H1 (cell line): ENCODE results near the gene NOTUM. TPM values are rescaled to one million over a fixed set of nuclear protein-coding genes. Genes with fewer than 3 reads are reported as not detected.

ENCODE experiments used
- CTCF ChIA-PET: fragments of 300-600 bp; sonication (Branson Sonifier 250); formaldehyde crosslinking; loops from one replicate; lab custom pipeline; 2021; ENCODE audit not compliant: partially characterized antibody; lab: Charles Lee
- POLR2A ChIA-PET: fragments of 300-600 bp; sonication (Branson Sonifier 250); formaldehyde crosslinking; loops from one replicate; lab custom pipeline; 2021; ENCODE audit warnings: inconsistent platforms; ENCODE audit not compliant: partially characterized antibody; lab: Charles Lee
- DNase-seq, 2 experiments: peaks; one replicate each; pipeline versions ENCODE4 v3.0.0 to v3.0.0-alpha.2; 2010 to 2022; ENCODE audit warnings: low spot score in 2 of 2, low read depth in 1 of 2, mixed read lengths in 1 of 2
- FAIRE-seq: peaks from 2 replicates; lab custom pipeline; 2011; peaks lifted over from hg19 to GRCh38; lab: Jason Lieb, UNC
- H2AFZ ChIP-seq: 2 replicates; pipeline ENCODE4 v1.8.1; 2012; ENCODE audit warnings: low read length, inconsistent platforms
- H2AK5ac ChIP-seq: 2 replicates; pipeline ENCODE4 v1.6.1; 2013; ENCODE audit warnings: low read depth, low read length
- H2BK120ac ChIP-seq: replicated peaks from 2 replicates; pipeline ENCODE3; 2013; ENCODE audit warnings: low read depth, low read length, inconsistent platforms
- H2BK12ac ChIP-seq: 2 replicates; pipeline ENCODE4 v1.6.1; 2013; ENCODE audit warnings: low read depth, low read length
- H2BK15ac ChIP-seq: 2 replicates; pipeline ENCODE4 v1.6.1; 2013; ENCODE audit warnings: low read length
- H2BK20ac ChIP-seq: 2 replicates; pipeline ENCODE4 v1.6.1; 2013; ENCODE audit warnings: low read length
- H2BK5ac ChIP-seq: 2 replicates; pipeline ENCODE4 v1.6.1; 2013; ENCODE audit warnings: low read depth, low read length
- H3K14ac ChIP-seq: 2 replicates; pipeline ENCODE4 v1.6.1; 2013; ENCODE audit warnings: inconsistent platforms; ENCODE audit not compliant: insufficient read length
- H3K18ac ChIP-seq: 2 replicates; pipeline ENCODE4 v1.6.1; 2013; ENCODE audit warnings: low read length; ENCODE audit errors: extremely low read depth
- H3K23ac ChIP-seq: 2 replicates; pipeline ENCODE4 v1.6.1; 2013; ENCODE audit warnings: inconsistent platforms; ENCODE audit not compliant: insufficient read length
- H3K23me2 ChIP-seq: 2 replicates; pipeline ENCODE4 v1.6.1; 2013; ENCODE audit warnings: low read depth, low read length
- H3K27ac ChIP-seq: 2 replicates; pipeline ENCODE4 v1.6.1; 2011; ENCODE audit warnings: low read depth, low read length, inconsistent platforms
- H3K27me3 ChIP-seq, 4 experiments: replicated peaks in 1 of 4; 1 replicate in 1 of 4; 2 replicates in 3 of 4; pipeline versions ENCODE4 v1.6.1 to v1.8.1; 2011 to 2013; ENCODE audit warnings: low read length in 3 of 4, mild to moderate bottlenecking in 3 of 4, inconsistent platforms in 2 of 4, mixed read lengths in 2 of 4, moderate library complexity in 1 of 4; ENCODE audit not compliant: control insufficient read depth in 3 of 4, insufficient read depth in 3 of 4; ENCODE audit errors: extremely low read depth in 1 of 4
- H3K36me3 ChIP-seq, 4 experiments: 2 replicates each; pipeline versions ENCODE4 v1.6.1 to v1.8.1; 2011 to 2013; ENCODE audit warnings: mild to moderate bottlenecking in 4 of 4, low read length in 3 of 4, moderate library complexity in 2 of 4, control low read depth in 1 of 4, inconsistent platforms in 1 of 4; ENCODE audit not compliant: insufficient read depth in 4 of 4, control insufficient read depth in 2 of 4
- H3K4ac ChIP-seq: replicated peaks from 2 replicates; pipeline ENCODE3; 2013; ENCODE audit warnings: low read length, low read depth, mixed read lengths, inconsistent platforms; ENCODE audit not compliant: insufficient read length
- H3K4me1 ChIP-seq, 4 experiments: replicated peaks in 1 of 4; 1 replicate in 1 of 4; 2 replicates in 3 of 4; pipeline versions ENCODE4 v1.6.1 to v1.8.1; 2011 to 2013; ENCODE audit warnings: low read length in 3 of 4, inconsistent platforms in 2 of 4, mixed read lengths in 1 of 4; ENCODE audit not compliant: insufficient read depth in 4 of 4, control insufficient read depth in 3 of 4
- H3K4me2 ChIP-seq, 2 experiments: 2 replicates each; pipeline versions ENCODE4 v1.6.1 to v1.8.1; 2011 to 2013; ENCODE audit warnings: low read depth in 2 of 2, low read length in 2 of 2, control low read depth in 1 of 2, inconsistent platforms in 1 of 2, mild to moderate bottlenecking in 1 of 2; ENCODE audit not compliant: insufficient read depth in 1 of 2
- H3K4me3 ChIP-seq, 4 experiments: fragments of 200-600, 300-600 bp in 1 of 4; sonication (generic), shearing (Covaris generic), sonication (Bioruptor Twin) in 1 of 4; 2 replicates each; pipeline versions ENCODE4 v1.5.1 to v1.8.1; 2011 to 2016; ENCODE audit warnings: low read length in 4 of 4, low read depth in 3 of 4, control low read depth in 2 of 4, inconsistent platforms in 2 of 4, mild to moderate bottlenecking in 2 of 4, mixed read lengths in 1 of 4, moderate library complexity in 1 of 4; ENCODE audit not compliant: insufficient read depth in 2 of 4; ENCODE audit errors: extremely low read depth in 1 of 4
- H3K56ac ChIP-seq: replicated peaks from 2 replicates; pipeline ENCODE3; 2013; ENCODE audit warnings: low read depth, mild to moderate bottlenecking, mixed read lengths, low read length, inconsistent platforms; ENCODE audit not compliant: insufficient read length
- H3K79me1 ChIP-seq: 2 replicates; pipeline ENCODE4 v1.6.1; 2013; ENCODE audit warnings: low read depth, low read length, control low read depth
- H3K79me2 ChIP-seq, 2 experiments: 2 replicates each; pipeline versions ENCODE4 v1.6.1 to v1.8.1; 2012 to 2013; ENCODE audit warnings: low read length in 2 of 2, mild to moderate bottlenecking in 2 of 2, inconsistent platforms in 1 of 2; ENCODE audit not compliant: insufficient read depth in 2 of 2, control insufficient read depth in 1 of 2
- H3K9ac ChIP-seq, 4 experiments: replicated peaks in 1 of 4; 1 replicate in 1 of 4; 2 replicates in 3 of 4; pipeline versions ENCODE4 v1.6.1 to v1.8.1; 2011 to 2013; ENCODE audit warnings: low read depth in 3 of 4, low read length in 3 of 4, control low read depth in 2 of 4, mild to moderate bottlenecking in 2 of 4, moderate library complexity in 2 of 4, inconsistent platforms in 1 of 4; ENCODE audit errors: extremely low read depth in 1 of 4
- H3K9me3 ChIP-seq, 2 experiments: 2 replicates each; pipeline versions ENCODE4 v1.6.1 to v1.8.1; 2012 to 2013; ENCODE audit warnings: mild to moderate bottlenecking in 2 of 2, moderate library complexity in 2 of 2, control low read depth in 1 of 2, inconsistent platforms in 1 of 2, low read depth in 1 of 2, low read length in 1 of 2, mixed read lengths in 1 of 2; ENCODE audit not compliant: insufficient read depth in 2 of 2
- H4K20me1 ChIP-seq, 2 experiments: replicated peaks in 1 of 2; 2 replicates each; pipeline versions ENCODE3 to v1.8.1; 2011 to 2013; ENCODE audit warnings: inconsistent platforms in 2 of 2, low read length in 2 of 2, mild to moderate bottlenecking in 1 of 2; ENCODE audit not compliant: insufficient read depth in 2 of 2, control insufficient read depth in 1 of 2
- H4K5ac ChIP-seq: 2 replicates; pipeline ENCODE4 v1.6.1; 2013; ENCODE audit warnings: low read length, low read depth, mixed read lengths, inconsistent platforms; ENCODE audit not compliant: insufficient read length
- H4K8ac ChIP-seq: 2 replicates; pipeline ENCODE4 v1.8.0; 2013; ENCODE audit warnings: mild to moderate bottlenecking, moderate library complexity, low read length, inconsistent platforms; ENCODE audit not compliant: insufficient read depth; ENCODE audit errors: extremely low read depth
- H4K91ac ChIP-seq: replicated peaks from 2 replicates; pipeline ENCODE3; 2013; ENCODE audit warnings: low read length, mixed read lengths, inconsistent platforms; ENCODE audit not compliant: insufficient read length
- BACH1 ChIP-seq: IDR thresholded peaks from 2 replicates; pipeline ENCODE4 v1.6.1; 2012; ENCODE audit warnings: low read length, improper control_type of control experiment
- WGBS, 2 experiments: shearing (Covaris generic) in 1 of 2; methylation state at CpG; one replicate each; pipeline versions ENCODE4 v1.1.6 to v1.1.7; 2013 to 2015; ENCODE audit warnings: low lambda C conversion rate in 2 of 2, mixed read lengths in 2 of 2, inconsistent platforms in 1 of 2, low coverage in 1 of 2, missing lambda C conversion rate in 1 of 2; ENCODE audit not compliant: insufficient replicate concordance in 2 of 2, insufficient coverage in 1 of 2, insufficient read length in 1 of 2; ENCODE audit errors: extremely low coverage in 1 of 2, missing lambda C conversion rate in 1 of 2; 5-methylcytosine and 5-hydroxymethylcytosine counted together
- polyA plus RNA-seq, 7 experiments: library from polyadenylated mRNA; depleted of rRNA in 3 of 7; stranded (reverse) in 5 of 7; unstranded in 2 of 7; fragments of >200 nt in 5 of 7; fragments of 200-250 nt in 2 of 7; gene quantifications; 1 replicate in 5 of 7; 2 replicates in 1 of 7; 4 replicates in 1 of 7; pipeline versions ENCODE4 v1.2.1 to v1.2.3, GENCODE V29; 2011 to 2013; ENCODE audit warnings: missing spikeins in 2 of 7, mixed read lengths in 2 of 7
- total RNA-seq: library from RNA; stranded (reverse); fragmentation: NEBNext Ultra II Directional; extraction: Animal tissue kit (Norgen Biotek cat#: 25700); gene quantifications from 2 replicates; pipeline ENCODE4 v1.2.1, GENCODE V29; 2021
- TF ChIP-seq, protein P1 (sequence below), 3 experiments: IDR thresholded peaks; 1 replicate in 2 of 3; 2 replicates in 1 of 3; pipeline versions ENCODE4 v1.5.1 to v1.6.1; 2011; ENCODE audit warnings: low read length in 3 of 3, mild to moderate bottlenecking in 3 of 3, inconsistent platforms in 2 of 3, low read depth in 1 of 3, moderate library complexity in 1 of 3; ENCODE audit not compliant: insufficient read depth in 1 of 3; ENCODE audit errors: control extremely low read depth in 1 of 3

The NOTUM gene
- total and polyA plus RNA-seq, 2 of the 8 experiments (the other 6 are each of a cell fraction or from before 2014, with no cell fraction given) = 0.45 to 0.76 TPM

DNA sequence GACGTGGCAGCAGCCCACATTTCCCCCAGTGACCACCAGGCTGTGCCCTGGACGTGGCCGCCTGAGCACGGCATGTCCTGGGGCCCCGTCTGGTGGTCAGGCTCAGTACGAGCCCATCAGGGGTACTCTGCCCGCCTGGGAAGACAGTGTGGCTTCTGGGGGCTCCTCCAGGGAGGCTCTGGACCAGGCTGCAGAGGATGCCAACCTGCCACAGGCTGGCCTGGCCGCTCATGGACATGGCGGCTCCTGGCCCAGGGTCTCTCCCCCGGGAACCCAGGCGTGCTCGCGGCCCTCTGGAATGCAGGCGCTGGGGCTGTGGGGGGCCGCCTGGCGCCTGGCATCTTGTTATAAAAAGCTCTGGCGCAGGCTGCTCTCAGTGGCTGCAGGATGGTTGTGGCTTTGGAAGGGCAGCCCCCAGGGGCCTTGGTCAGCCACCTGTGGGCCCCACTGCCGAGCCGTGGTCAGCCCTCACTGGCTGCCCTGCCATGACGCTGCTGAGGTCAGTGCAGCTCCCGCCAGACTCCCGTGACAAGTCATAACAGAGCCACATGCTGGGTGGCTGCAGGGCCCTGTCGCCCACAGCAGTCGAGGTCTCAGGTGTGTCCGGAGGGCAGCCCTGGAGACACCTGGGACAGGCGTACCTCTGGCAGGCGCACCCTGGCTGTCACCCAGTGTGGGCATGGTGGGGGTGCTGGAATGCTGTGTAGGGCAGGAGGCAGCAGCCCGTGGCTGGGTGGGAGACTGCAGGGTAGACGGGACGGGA, 46.7 kb upstream of the NOTUM start:
- POLR2A ChIA-PET = interaction anchor here (1.0 to 3.2 kb wide), 6 partner anchors 9 to 48 kb away, joined by 3 to 13 read pairs (median 5); partner anchors contain the start of genes CENPX and LRRC45

More for the DNA sequence above, 46.7 kb upstream of the NOTUM start:
- 0 out of 2 replicates have a peak, but pooled peaks cover 1% of the 10 kb centered on the region for H3K23me2 ChIP-seq
- H3K14ac ChIP-seq = no peak overlapping the region
- CTCF ChIA-PET = interaction anchor here (1.2 to 3.4 kb wide), 5 partner anchors 10 to 23 kb away, joined by 4 to 16 read pairs (median 8); no protein-coding TSS in a partner anchor
- TF ChIP-seq, protein P1, sequence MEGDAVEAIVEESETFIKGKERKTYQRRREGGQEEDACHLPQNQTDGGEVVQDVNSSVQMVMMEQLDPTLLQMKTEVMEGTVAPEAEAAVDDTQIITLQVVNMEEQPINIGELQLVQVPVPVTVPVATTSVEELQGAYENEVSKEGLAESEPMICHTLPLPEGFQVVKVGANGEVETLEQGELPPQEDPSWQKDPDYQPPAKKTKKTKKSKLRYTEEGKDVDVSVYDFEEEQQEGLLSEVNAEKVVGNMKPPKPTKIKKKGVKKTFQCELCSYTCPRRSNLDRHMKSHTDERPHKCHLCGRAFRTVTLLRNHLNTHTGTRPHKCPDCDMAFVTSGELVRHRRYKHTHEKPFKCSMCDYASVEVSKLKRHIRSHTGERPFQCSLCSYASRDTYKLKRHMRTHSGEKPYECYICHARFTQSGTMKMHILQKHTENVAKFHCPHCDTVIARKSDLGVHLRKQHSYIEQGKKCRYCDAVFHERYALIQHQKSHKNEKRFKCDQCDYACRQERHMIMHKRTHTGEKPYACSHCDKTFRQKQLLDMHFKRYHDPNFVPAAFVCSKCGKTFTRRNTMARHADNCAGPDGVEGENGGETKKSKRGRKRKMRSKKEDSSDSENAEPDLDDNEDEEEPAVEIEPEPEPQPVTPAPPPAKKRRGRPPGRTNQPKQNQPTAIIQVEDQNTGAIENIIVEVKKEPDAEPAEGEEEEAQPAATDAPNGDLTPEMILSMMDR (IDR thresholded peaks at IDR 0.05; ENCODE audit: control extremely low read depth in 1 of 3, insufficient read depth in 1 of 3, low read depth in 1 of 3, low read length in 3 of 3) = peak; percentile 29 to 50 (median 34)
- TF ChIP-seq BACH1 = no peak
- H3K23ac ChIP-seq = no peak overlapping the region
- H2BK15ac ChIP-seq = no peak overlapping the region
- H3K9me3 ChIP-seq = no peaks in the 10 kb centered on the region
- H3K4me3 ChIP-seq = no peak overlapping the region
- H3K18ac ChIP-seq = no peak overlapping the region
- no peak overlapping the region for H3K4ac ChIP-seq
- no peak overlapping the region for H2BK120ac ChIP-seq
- no peak overlapping the region for H2BK12ac ChIP-seq
- H2AFZ ChIP-seq = no peak overlapping the region
- no peaks in the 10 kb centered on the region; a peak in 2 of 8 replicates for H3K36me3 ChIP-seq
- H2AK5ac ChIP-seq = no peak overlapping the region
- FAIRE-seq = no peak
- no peak overlapping the region for H4K91ac ChIP-seq
- WGBS, 2 experiments = 93% methylated on average over 27 of the region's 30 CpGs; no CpG with 5 or more reads in 1 of the 2 experiments
- peak overlapping the region; percentile 14; the same call in 1 of the 2 replicates for H4K8ac ChIP-seq
- H3K27ac ChIP-seq = no peak overlapping the region
- no peak overlapping the region for H3K4me2 ChIP-seq
- no peak overlapping the region for H2BK20ac ChIP-seq
- DNase-seq = no peak
- peaks cover 3 to 4% of the 10 kb centered on the region in 2 experiments for H4K20me1 ChIP-seq
- no peak overlapping the region for H3K56ac ChIP-seq
- H3K4me1 ChIP-seq = peaks cover 0 to 1% (median 0%) of the 10 kb centered on the region in 4 experiments; a peak in 1 of 7 replicates
- H3K79me2 ChIP-seq = no peaks in the 10 kb centered on the region
- H3K27me3 ChIP-seq = no peaks in the 10 kb centered on the region
- H4K5ac ChIP-seq = no peak overlapping the region
- no peak overlapping the region for H2BK5ac ChIP-seq
- no peak overlapping the region for H3K9ac ChIP-seq
- H3K79me1 ChIP-seq = peaks cover 3% of the 10 kb centered on the region
